ENCODE measurements around the gene TRIM45. TPM values are rescaled to one million over a fixed set of nuclear protein-coding genes. Genes with fewer than 3 reads are reported as not detected.

TRIM45 gene
- polyA plus RNA-seq, 1 of the 3 experiments (the other 2 are of a cell fraction) = 7.4 TPM

DNA sequence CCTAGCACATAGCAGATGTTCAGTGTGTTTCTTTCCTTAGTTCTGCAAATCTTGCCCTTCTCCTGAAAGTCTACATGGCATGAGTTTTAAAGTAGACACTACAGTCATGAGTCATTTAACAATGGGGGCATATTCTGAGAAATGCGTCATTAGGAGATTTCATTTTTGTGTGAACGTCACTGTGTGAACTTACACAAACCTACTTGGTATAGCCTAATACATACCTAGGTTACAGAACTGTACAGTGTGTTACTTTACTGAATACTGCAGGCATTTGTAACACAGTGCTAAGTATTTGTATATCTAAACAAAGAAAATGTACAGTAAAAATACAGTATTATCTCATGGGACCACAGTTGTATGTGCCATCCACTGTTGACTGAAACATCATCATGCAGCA lies 51.4 kb downstream of the TRIM45 start (continued):
- TF ChIP-seq ZBTB33 (IDR thresholded peaks at IDR 0.05; ENCODE audit: borderline replicate concordance, low read depth) = no peak
- TF ChIP-seq EZH2phosphoT487 (IDR thresholded peaks at IDR 0.05; ENCODE audit: borderline replicate concordance, low read depth) = no peak
- TF ChIP-seq EP300 (IDR thresholded peaks at IDR 0.05; ENCODE audit: borderline replicate concordance in 1 of 2, low read depth in 1 of 2, low read length in 1 of 2) = no peak
- TF ChIP-seq POLR2AphosphoS5 (IDR thresholded peaks at IDR 0.05; ENCODE audit: low read depth, low read length) = no peak
- no peak for TF ChIP-seq SMC3 (IDR thresholded peaks at IDR 0.05; ENCODE audit: low read depth, low read length)

GRCh38 chr1:117069220-117069844 lies 52.2 kb downstream of the TRIM45 start:
- WGBS (ENCODE audit: low lambda C conversion rate) = 90% methylated on average over 4 of the region's 4 CpGs
- POLR2A ChIA-PET = no interaction called here
- no peak overlapping the region for H3K9ac ChIP-seq

More at GRCh38 chr1:117069220-117069844, 52.2 kb downstream of the TRIM45 start:
- H3F3A ChIP-seq (replicated peaks; ENCODE audit: insufficient read depth) = no peaks in the 10 kb centered on the region
- H3K4me3 ChIP-seq (ENCODE audit: low read depth in 2 of 2, low read length in 1 of 2) = no peak overlapping the region
- no peaks in the 10 kb centered on the region for H3K9me3 ChIP-seq
- H2AFZ ChIP-seq (ENCODE audit: low read depth) = no peak overlapping the region
- H3K4me1 ChIP-seq (ENCODE audit: control insufficient read depth in 1 of 2, insufficient read depth in 2 of 2, low read depth in 1 of 2, low read length in 1 of 2) = no peaks in the 10 kb centered on the region
- H3K36me3 ChIP-seq (replicated peaks in 1 of 2; ENCODE audit: control insufficient read depth in 1 of 2, insufficient read depth in 2 of 2, low read length in 1 of 2) = peaks cover 7 to 18% of the 10 kb centered on the region in 2 experiments
- H3K27me3 ChIP-seq (ENCODE audit: insufficient read depth) = no peaks in the 10 kb centered on the region
- H4K20me1 ChIP-seq (ENCODE audit: insufficient read depth) = no peaks in the 10 kb centered on the region
- no peak overlapping the region for H3K27ac ChIP-seq (ENCODE audit: low read depth in 2 of 2, low read length in 1 of 2)
- H3K4me2 ChIP-seq = no peak overlapping the region
- no peak for TF ChIP-seq SMC3 (IDR thresholded peaks at IDR 0.05; ENCODE audit: low read depth, low read length)
- TF ChIP-seq, protein P1, sequence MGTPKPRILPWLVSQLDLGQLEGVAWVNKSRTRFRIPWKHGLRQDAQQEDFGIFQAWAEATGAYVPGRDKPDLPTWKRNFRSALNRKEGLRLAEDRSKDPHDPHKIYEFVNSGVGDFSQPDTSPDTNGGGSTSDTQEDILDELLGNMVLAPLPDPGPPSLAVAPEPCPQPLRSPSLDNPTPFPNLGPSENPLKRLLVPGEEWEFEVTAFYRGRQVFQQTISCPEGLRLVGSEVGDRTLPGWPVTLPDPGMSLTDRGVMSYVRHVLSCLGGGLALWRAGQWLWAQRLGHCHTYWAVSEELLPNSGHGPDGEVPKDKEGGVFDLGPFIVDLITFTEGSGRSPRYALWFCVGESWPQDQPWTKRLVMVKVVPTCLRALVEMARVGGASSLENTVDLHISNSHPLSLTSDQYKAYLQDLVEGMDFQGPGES (IDR thresholded peaks at IDR 0.05; ENCODE audit: low read depth, low read length) = no peak
- TF ChIP-seq RAD21 (IDR thresholded peaks at IDR 0.05; ENCODE audit: low read length) = no peak
- TF ChIP-seq RXRA (IDR thresholded peaks at IDR 0.05; ENCODE audit: borderline replicate concordance, low read depth) = no peak
- TF ChIP-seq GABPA (IDR thresholded peaks at IDR 0.05; ENCODE audit: low read depth) = no peak
- no peak for TF ChIP-seq REST (IDR thresholded peaks at IDR 0.05; ENCODE audit: low read depth, low read length)
- TF ChIP-seq MEF2A (IDR thresholded peaks at IDR 0.05; ENCODE audit: borderline replicate concordance, low read depth) = no peak
- no peak for TF ChIP-seq TAF1 (IDR thresholded peaks at IDR 0.05; ENCODE audit: borderline replicate concordance, low read depth, low read length)
- no peak for TF ChIP-seq TEAD4 (IDR thresholded peaks at IDR 0.05; ENCODE audit: borderline replicate concordance, insufficient read depth)
- no peak for TF ChIP-seq NRF1 (IDR thresholded peaks at IDR 0.05; ENCODE audit: low read depth, low read length)
- TF ChIP-seq, protein P2, sequence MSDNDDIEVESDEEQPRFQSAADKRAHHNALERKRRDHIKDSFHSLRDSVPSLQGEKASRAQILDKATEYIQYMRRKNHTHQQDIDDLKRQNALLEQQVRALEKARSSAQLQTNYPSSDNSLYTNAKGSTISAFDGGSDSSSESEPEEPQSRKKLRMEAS (IDR thresholded peaks at IDR 0.05; ENCODE audit: low read depth) = no peak
- TF ChIP-seq RFX5 (IDR thresholded peaks at IDR 0.05; ENCODE audit: low read length) = no peak
- H3K9me2 ChIP-seq = no peaks in the 10 kb centered on the region
- CTCF ChIA-PET = interaction anchor here (0.6 to 8.8 kb wide), 7 partner anchors 11 to 216 kb away, joined by 3 to 128 read pairs (median 17); partner anchors contain the start of genes TRIM45 and TTF2
- H3K79me2 ChIP-seq (ENCODE audit: insufficient read depth) = no peaks in the 10 kb centered on the region
- DNase-seq = no peak

Data from SK-N-SH (cell line).